ENCODE measurements around the gene POLR2E. TPM values are rescaled to one million over a fixed set of nuclear protein-coding genes. Genes with fewer than 3 reads are reported as not detected.

POLR2E gene
- total RNA-seq, 1 experiment from 2014 or later, result 237 TPM

- intact Hi-C loops (cut with micrococcal nuclease; ENCODE audit: unreplicated experiment), result loop anchor here (5.0 kb wide), 1 partner anchor 33 kb away; the partner anchor contains the start of gene GPX4
- Histone ChIP-seq H2AFZ (no peak overlapping the region), H3K4me1 (replicated peaks; ENCODE audit: insufficient read depth) (peaks cover 19% of the 10 kb centered on the region), H3K79me2 (ENCODE audit: low read depth) (no peaks in the 10 kb centered on the region), H4K20me1 (ENCODE audit: insufficient read depth) (no peaks in the 10 kb centered on the region), H3K9me2 (ENCODE audit: insufficient read depth) (no peaks in the 10 kb centered on the region), H3K36me3 (ENCODE audit: low read depth) (no peaks in the 10 kb centered on the region), H3K9me3 (ENCODE audit: insufficient read depth, low read depth) (no peaks in the 10 kb centered on the region), H3K4me3 (no peak overlapping the region), H3K27me3 (ENCODE audit: insufficient read depth, low read depth) (no peaks in the 10 kb centered on the region), H3K27ac (no peak overlapping the region), H3K4me2 (no peak overlapping the region), H3F3A (ENCODE audit: insufficient read depth, low read depth) (peaks cover 31% of the 10 kb centered on the region)
- POLR2A ChIA-PET (ENCODE audit: unreplicated experiment), result interaction anchor here (0.6 kb wide), 1 partner anchor 47 kb away, joined by 6 read pairs; no protein-coding TSS in a partner anchor
- DNase-seq, result no peak
- CTCF ChIA-PET, result no interaction called here
- BruUV-seq (replicated peaks), result no TSS peak
- TF ChIP-seq CTCF (conservative IDR thresholded peaks at IDR 0.05), result no peak
Observed at GRCh38 chr19:1069009-1069779, 26.0 kb downstream of the POLR2E start.

GRCh38 chr19:1068009-1069001 lies 26.9 kb downstream of the POLR2E start:
- H2AFZ ChIP-seq, result no peak overlapping the region
- H4K20me1 ChIP-seq (ENCODE audit: insufficient read depth), result no peaks in the 10 kb centered on the region
- H3K27me3 ChIP-seq (ENCODE audit: insufficient read depth, low read depth), result no peaks in the 10 kb centered on the region
- H3F3A ChIP-seq (ENCODE audit: insufficient read depth, low read depth), result peaks cover 37% of the 10 kb centered on the region
- no TSS peak for BruUV-seq (replicated peaks)
- TF ChIP-seq EZH2 (IDR thresholded peaks at IDR 0.05; ENCODE audit: low read depth) (no peak), CTCF (conservative IDR thresholded peaks at IDR 0.05) (no peak)
- no peaks in the 10 kb centered on the region for H3K9me2 ChIP-seq (ENCODE audit: insufficient read depth)
- intact Hi-C loops (cut with micrococcal nuclease; ENCODE audit: unreplicated experiment), result loop anchor here (5.0 kb wide), 1 partner anchor 34 kb away; the partner anchor contains the start of gene GPX4
- POLR2A ChIA-PET (ENCODE audit: unreplicated experiment), result interaction anchor here (0.5 kb wide), 1 partner anchor 597 kb away, joined by 6 read pairs; no protein-coding TSS in a partner anchor
- CTCF ChIA-PET, result no interaction called here
- no peaks in the 10 kb centered on the region for H3K9me3 ChIP-seq (ENCODE audit: insufficient read depth, low read depth)
- peak overlapping the region; percentile 97 for H3K4me2 ChIP-seq
- H3K27ac ChIP-seq, result no peak overlapping the region
- peak overlapping the region; percentile 71 for H3K4me3 ChIP-seq
- no peaks in the 10 kb centered on the region for H3K36me3 ChIP-seq (ENCODE audit: low read depth)
- peaks cover 19% of the 10 kb centered on the region for H3K4me1 ChIP-seq (replicated peaks; ENCODE audit: insufficient read depth)
- DNase-seq, result no peak
- no peaks in the 10 kb centered on the region for H3K79me2 ChIP-seq (ENCODE audit: low read depth)

- BruUV-seq (replicated peaks), result no TSS peak
- Histone ChIP-seq H3K4me2 (peak overlapping the region; percentile 97), H3F3A (ENCODE audit: insufficient read depth, low read depth) (peaks cover 38% of the 10 kb centered on the region), H4K20me1 (ENCODE audit: insufficient read depth) (no peaks in the 10 kb centered on the region), H3K27ac (no peak overlapping the region), H3K79me2 (ENCODE audit: low read depth) (no peaks in the 10 kb centered on the region), H2AFZ (peak overlapping the region; percentile 79), H3K27me3 (ENCODE audit: insufficient read depth, low read depth) (no peaks in the 10 kb centered on the region), H3K36me3 (ENCODE audit: low read depth) (no peaks in the 10 kb centered on the region), H3K4me1 (replicated peaks; ENCODE audit: insufficient read depth) (peaks cover 19% of the 10 kb centered on the region), H3K4me3 (peak overlapping the region; percentile 71), H3K9me3 (ENCODE audit: insufficient read depth, low read depth) (no peaks in the 10 kb centered on the region), H3K9me2 (ENCODE audit: insufficient read depth) (no peaks in the 10 kb centered on the region)
- intact Hi-C loops (cut with micrococcal nuclease; ENCODE audit: unreplicated experiment), result loop anchor here (5.0 kb wide), 1 partner anchor 35 kb away; the partner anchor contains the start of gene GPX4
- no peak for DNase-seq
- ChIA-PET POLR2A (ENCODE audit: unreplicated experiment) (interaction anchor here (0.5 to 0.7 kb wide), 3 partner anchors 50 to 598 kb away, joined by 3 to 6 read pairs (median 3); no protein-coding TSS in a partner anchor), CTCF (interaction anchor here (0.6 kb wide), 1 partner anchor 195 kb away, joined by 3 read pairs; no protein-coding TSS in a partner anchor)
- TF ChIP-seq CTCF (conservative IDR thresholded peaks at IDR 0.05) (no peak), EZH2 (IDR thresholded peaks at IDR 0.05; ENCODE audit: low read depth) (no peak)
Observed at GRCh38 chr19:1067341-1067957, 27.7 kb downstream of the POLR2E start.
